IgD-negative memory B cell (primary cell): ENCODE data around the gene TLCD4. TPM values are rescaled to one million over a fixed set of nuclear protein-coding genes. Genes with fewer than 3 reads are reported as not detected.
A peak's percentile ranks its signal among the peaks of the same experiment; 100 is the strongest.
"Not testable (repeated sequence)": the region's sequence is repeated elsewhere in the genome, so short reads cannot be mapped to it uniquely, and the experiment has no call there.

Experiments used
- H3K27ac Mint-ChIP-seq, 3 donors: one replicate each; pipeline ENCODE4 v1.8.0; 2020 to 2022; ENCODE audit warnings: mild to moderate bottlenecking in 3 of 3, mixed read lengths in 3 of 3, moderate library complexity in 1 of 3
- H3K27me3 Mint-ChIP-seq: one replicate; pipeline ENCODE4 v1.8.0; 2021; ENCODE audit warnings: mixed read lengths
- H3K36me3 Mint-ChIP-seq: one replicate; pipeline ENCODE4 v1.8.0; 2020; ENCODE audit warnings: mild to moderate bottlenecking, mixed read lengths
- H3K4me1 Mint-ChIP-seq, 3 donors: one replicate each; pipeline ENCODE4 v1.8.0; 2020 to 2022; ENCODE audit warnings: mixed read lengths in 3 of 3, mild to moderate bottlenecking in 1 of 3
- H3K4me3 Mint-ChIP-seq, 4 donors: one replicate each; pipeline ENCODE4 v1.8.0; 2020 to 2022; ENCODE audit warnings: mild to moderate bottlenecking in 4 of 4, mixed read lengths in 4 of 4, moderate library complexity in 3 of 4
- H3K9me3 Mint-ChIP-seq, 3 donors: one replicate each; pipeline ENCODE4 v1.8.0; 2020 to 2021; ENCODE audit warnings: mixed read lengths in 3 of 3, mild to moderate bottlenecking in 1 of 3
- polyA plus RNA-seq: library from polyadenylated mRNA; unstranded; fragments of 300-500 nt; fragmentation: Illumina TruSeq; gene quantifications from one replicate; pipeline ENCODE4 v1.2.3, GENCODE V29; 2021

TLCD4 gene
- polyA plus RNA-seq, 1 donor from 2014 or later: 3.1 TPM

- Mint-ChIP-seq H3K27ac (no peak overlapping the region), H3K9me3 (no peaks in the 10 kb centered on the region), H3K4me3 (no peak overlapping the region), H3K4me1 (peaks cover 0 to 5% (median 0%) of the 10 kb centered on the region in 3 donors), H3K27me3 (peaks cover 7% of the 10 kb centered on the region), H3K36me3 (peaks cover 1% of the 10 kb centered on the region)
Observed at GRCh38 chr1:95086949-95087533, 30.1 kb upstream of the TLCD4 start.

DNA sequence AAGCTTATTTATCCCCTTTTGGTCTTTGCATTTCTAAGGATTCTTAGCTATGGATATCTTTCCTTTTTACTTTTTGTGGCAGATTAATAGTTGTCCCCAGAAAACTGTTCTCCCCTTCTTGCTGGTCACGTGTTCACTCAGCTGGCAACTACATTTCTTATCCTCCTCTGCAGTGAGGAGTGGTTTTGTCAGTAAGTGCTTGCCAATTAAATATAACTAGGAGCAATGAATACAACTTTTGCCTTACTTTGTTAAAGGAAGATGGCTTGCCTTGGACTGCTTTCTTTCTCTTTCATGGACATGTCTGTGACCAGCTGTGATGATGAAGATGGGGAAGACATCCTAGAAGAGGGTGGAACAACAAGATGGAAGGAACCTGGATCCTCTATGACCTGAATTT is 28.9 kb upstream of the TLCD4 start:
- H3K4me1 Mint-ChIP-seq: peaks cover 0 to 5% (median 0%) of the 10 kb centered on the region in 3 donors
- no peak overlapping the region for H3K4me3 Mint-ChIP-seq
- peaks cover 1% of the 10 kb centered on the region for H3K36me3 Mint-ChIP-seq
- H3K27ac Mint-ChIP-seq: no peak overlapping the region
- peaks cover 0 to 2% (median 0%) of the 10 kb centered on the region in 3 donors for H3K9me3 Mint-ChIP-seq
- H3K27me3 Mint-ChIP-seq: peaks cover 7% of the 10 kb centered on the region

DNA sequence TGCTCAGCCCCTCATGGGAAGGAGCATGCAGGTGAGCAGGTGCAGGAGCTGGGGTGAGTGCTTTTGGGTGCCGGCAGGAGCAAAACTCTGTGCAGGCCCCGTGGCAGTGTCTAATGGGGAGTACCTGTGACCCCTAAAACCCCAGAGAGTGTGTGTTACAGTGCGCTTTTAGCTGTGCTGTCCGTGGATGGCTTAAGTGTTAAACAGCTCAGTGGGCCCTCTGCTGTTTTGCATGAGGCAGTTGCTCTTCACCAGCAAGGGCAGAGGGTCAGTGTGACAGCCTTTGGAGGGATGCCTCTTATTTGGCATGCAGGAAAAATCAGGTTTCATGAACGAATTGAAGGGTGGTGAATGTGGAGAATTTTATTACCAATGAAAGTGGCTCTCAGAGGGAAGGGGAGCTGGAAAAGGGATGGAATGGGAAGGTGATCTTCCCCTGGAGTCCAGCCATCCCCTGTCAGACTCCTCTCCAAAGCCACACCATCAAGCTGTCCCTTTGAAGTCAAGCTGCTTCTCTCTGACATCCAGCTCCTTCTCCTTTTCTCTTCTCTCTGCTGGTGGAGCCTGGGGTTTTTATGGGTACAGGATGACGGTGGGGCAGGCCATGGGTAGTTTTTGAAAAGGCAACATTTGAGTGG is 27.4 kb upstream of the TLCD4 start:
- Mint-ChIP-seq H3K9me3 (peaks cover 0 to 2% (median 0%) of the 10 kb centered on the region in 3 donors), H3K4me3 (no peak overlapping the region), H3K27ac (no peak overlapping the region), H3K4me1 (peaks cover 0 to 2% (median 0%) of the 10 kb centered on the region in 3 donors), H3K27me3 (peaks cover 6% of the 10 kb centered on the region), H3K36me3 (peaks cover 1% of the 10 kb centered on the region)

GRCh38 chr1:95091290-95091689 is 25.9 kb upstream of the TLCD4 start:
- H3K27me3 Mint-ChIP-seq, H3K4me1 Mint-ChIP-seq, H3K9me3 Mint-ChIP-seq, H3K36me3 Mint-ChIP-seq, H3K4me3 Mint-ChIP-seq: not testable (repeated sequence)
- peak overlapping the region in 1 of 3 donors; percentile 78 for H3K27ac Mint-ChIP-seq

GRCh38 chr1:95092891-95093290 is 24.3 kb upstream of the TLCD4 start:
- not testable (repeated sequence) for H3K9me3 Mint-ChIP-seq, H3K36me3 Mint-ChIP-seq, H3K27ac Mint-ChIP-seq, H3K4me3 Mint-ChIP-seq, H3K27me3 Mint-ChIP-seq
- peaks cover 8 to 12% (median 10%) of the 10 kb centered on the region in 3 donors for H3K4me1 Mint-ChIP-seq

DNA sequence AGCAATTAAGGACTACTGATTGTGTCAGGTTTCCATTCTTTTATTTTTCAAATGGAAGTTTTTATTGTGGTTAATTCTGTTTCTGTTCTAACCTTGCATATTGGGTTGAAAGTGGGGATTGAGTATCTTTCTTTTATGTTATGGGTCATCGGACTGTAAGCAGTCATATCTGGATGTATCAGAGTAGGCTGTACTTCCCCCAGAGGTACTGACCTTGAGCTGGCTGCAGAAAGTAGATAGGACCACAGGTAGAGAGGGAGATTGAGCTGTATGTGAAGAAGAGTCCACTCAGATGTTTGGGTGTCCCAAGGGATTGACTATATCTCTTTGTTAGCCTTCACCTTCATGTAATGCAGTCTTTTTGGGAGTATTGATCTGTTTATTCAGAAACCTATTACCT is 23.9 kb upstream of the TLCD4 start:
- Mint-ChIP-seq H3K27me3 (peaks cover 4% of the 10 kb centered on the region), H3K36me3 (peaks cover 3% of the 10 kb centered on the region), H3K9me3 (peaks cover 0 to 2% (median 0%) of the 10 kb centered on the region in 3 donors), H3K27ac (no peak overlapping the region), H3K4me1 (peaks cover 8 to 12% (median 10%) of the 10 kb centered on the region in 3 donors), H3K4me3 (peak overlapping the region in 1 of 4 donors; percentile 34)

DNA sequence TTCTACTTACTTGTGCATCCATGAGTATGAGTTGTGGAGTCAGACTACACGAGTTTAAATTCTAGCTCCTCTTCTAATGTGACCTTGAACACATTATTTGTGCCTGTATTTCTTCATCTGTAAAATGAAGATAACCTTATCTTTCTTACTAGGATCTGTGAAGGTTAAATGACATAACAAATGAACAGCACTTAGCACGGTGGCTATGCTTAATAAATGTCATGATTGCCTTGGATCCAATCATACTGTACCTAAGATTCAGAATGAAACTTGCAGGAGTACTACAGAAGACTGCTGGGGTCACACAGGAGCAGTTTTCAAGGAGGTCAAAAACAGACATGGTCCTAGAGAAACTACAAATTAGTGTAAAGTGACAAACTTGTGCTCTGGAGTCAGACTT is 22.2 kb upstream of the TLCD4 start:
- Mint-ChIP-seq H3K36me3 (peaks cover 3% of the 10 kb centered on the region), H3K4me3 (no peak overlapping the region), H3K9me3 (peaks cover 0 to 2% (median 0%) of the 10 kb centered on the region in 3 donors), H3K27ac (no peak overlapping the region), H3K27me3 (peaks cover 4% of the 10 kb centered on the region), H3K4me1 (peaks cover 8 to 12% (median 10%) of the 10 kb centered on the region in 3 donors)

- H3K27ac Mint-ChIP-seq: peak overlapping the region in 1 of 3 donors; percentile 8
- H3K9me3 Mint-ChIP-seq: peaks cover 0 to 2% (median 0%) of the 10 kb centered on the region in 3 donors
- peaks cover 4% of the 10 kb centered on the region for H3K27me3 Mint-ChIP-seq
- H3K4me3 Mint-ChIP-seq: peak overlapping the region in 1 of 4 donors; percentile 85
- H3K36me3 Mint-ChIP-seq: peaks cover 2% of the 10 kb centered on the region
- H3K4me1 Mint-ChIP-seq: peaks cover 8 to 12% (median 10%) of the 10 kb centered on the region in 3 donors
Observed at GRCh38 chr1:95095833-95096217, 21.3 kb upstream of the TLCD4 start.

GRCh38 chr1:95096218-95096841 is 20.8 kb upstream of the TLCD4 start:
- Mint-ChIP-seq H3K27ac (peak overlapping the region in 1 of 3 donors; percentile 8), H3K4me1 (peaks cover 8 to 12% (median 10%) of the 10 kb centered on the region in 3 donors), H3K27me3 (peaks cover 4% of the 10 kb centered on the region), H3K9me3 (peaks cover 0 to 2% (median 0%) of the 10 kb centered on the region in 3 donors), H3K36me3 (peaks cover 2% of the 10 kb centered on the region), H3K4me3 (peak overlapping the region in 1 of 4 donors; percentile 23)

- Mint-ChIP-seq H3K9me3 (peaks cover 0 to 1% (median 0%) of the 10 kb centered on the region in 3 donors), H3K27me3 (no peaks in the 10 kb centered on the region), H3K27ac (no peak overlapping the region), H3K4me3 (no peak overlapping the region), H3K36me3 (peaks cover 2% of the 10 kb centered on the region), H3K4me1 (peaks cover 8 to 12% (median 10%) of the 10 kb centered on the region in 3 donors)
Observed at GRCh38 chr1:95097426-95097825, 19.7 kb upstream of the TLCD4 start.

- H3K36me3 Mint-ChIP-seq: peaks cover 2% of the 10 kb centered on the region
- H3K9me3 Mint-ChIP-seq: no peaks in the 10 kb centered on the region
- no peak overlapping the region for H3K4me3 Mint-ChIP-seq
- H3K4me1 Mint-ChIP-seq: peaks cover 8 to 12% (median 10%) of the 10 kb centered on the region in 3 donors
- H3K27ac Mint-ChIP-seq: no peak overlapping the region
- H3K27me3 Mint-ChIP-seq: no peaks in the 10 kb centered on the region
Observed at GRCh38 chr1:95098196-95098595, 19.0 kb upstream of the TLCD4 start.

- Mint-ChIP-seq H3K36me3 (no peaks in the 10 kb centered on the region), H3K27me3 (peaks cover 4% of the 10 kb centered on the region), H3K9me3 (no peaks in the 10 kb centered on the region), H3K4me3 (no peak overlapping the region), H3K27ac (no peak overlapping the region), H3K4me1 (peaks cover 0 to 4% (median 0%) of the 10 kb centered on the region in 3 donors)
Observed at GRCh38 chr1:95108792-95109191, 8.4 kb upstream of the TLCD4 start.

DNA sequence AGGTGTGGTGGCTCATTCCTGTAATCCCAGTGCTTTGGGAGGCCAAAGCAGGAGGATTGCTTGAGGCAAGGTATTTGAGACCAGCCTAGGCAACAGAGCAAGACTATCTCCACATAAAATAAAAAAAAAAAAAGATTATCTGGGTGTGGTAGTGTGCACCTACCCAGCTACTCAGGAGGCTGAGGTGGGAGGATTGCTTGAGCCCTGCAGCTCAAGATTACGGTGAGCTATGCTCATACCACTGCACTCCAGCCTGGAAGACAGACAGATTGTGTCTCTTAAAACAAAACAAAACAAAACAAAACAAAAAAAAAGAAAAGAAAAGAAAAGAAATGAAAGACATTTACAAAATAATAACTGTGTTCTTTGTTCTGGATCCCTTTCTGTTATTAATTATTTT is 6.1 kb upstream of the TLCD4 start:
- H3K27me3 Mint-ChIP-seq: peaks cover 2% of the 10 kb centered on the region

DNA sequence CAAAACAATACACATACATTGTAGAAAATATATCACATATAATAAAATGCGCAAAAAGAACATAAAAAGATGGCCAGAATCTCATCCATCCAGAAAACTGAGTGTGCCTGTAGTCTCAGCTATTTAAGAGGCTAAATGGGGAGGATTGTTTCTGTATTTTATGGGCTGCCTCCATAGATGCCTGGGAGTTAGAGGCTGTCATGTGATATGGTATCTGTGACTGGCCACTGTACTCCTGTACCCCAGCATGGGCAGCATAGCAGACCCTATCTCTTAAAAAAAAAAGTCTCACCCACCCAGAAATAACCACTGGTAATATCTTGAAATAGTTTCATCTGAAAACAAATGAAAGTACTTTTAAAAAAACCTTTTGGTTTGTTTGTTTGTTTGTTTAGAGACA is 3.5 kb upstream of the TLCD4 start:
- H3K9me3 Mint-ChIP-seq: no peaks in the 10 kb centered on the region
- peaks cover 9% of the 10 kb centered on the region for H3K27me3 Mint-ChIP-seq
- no peaks in the 10 kb centered on the region for H3K36me3 Mint-ChIP-seq
- no peak overlapping the region for H3K4me3 Mint-ChIP-seq
- no peak overlapping the region for H3K27ac Mint-ChIP-seq
- peaks cover 5 to 13% (median 8%) of the 10 kb centered on the region in 3 donors for H3K4me1 Mint-ChIP-seq

More for the DNA sequence above, 6.1 kb upstream of the TLCD4 start:
- peaks cover 0 to 5% (median 2%) of the 10 kb centered on the region in 3 donors for H3K4me1 Mint-ChIP-seq
- no peaks in the 10 kb centered on the region for H3K9me3 Mint-ChIP-seq
- H3K36me3 Mint-ChIP-seq: no peaks in the 10 kb centered on the region
- H3K27ac Mint-ChIP-seq: no peak overlapping the region
- no peak overlapping the region for H3K4me3 Mint-ChIP-seq

DNA sequence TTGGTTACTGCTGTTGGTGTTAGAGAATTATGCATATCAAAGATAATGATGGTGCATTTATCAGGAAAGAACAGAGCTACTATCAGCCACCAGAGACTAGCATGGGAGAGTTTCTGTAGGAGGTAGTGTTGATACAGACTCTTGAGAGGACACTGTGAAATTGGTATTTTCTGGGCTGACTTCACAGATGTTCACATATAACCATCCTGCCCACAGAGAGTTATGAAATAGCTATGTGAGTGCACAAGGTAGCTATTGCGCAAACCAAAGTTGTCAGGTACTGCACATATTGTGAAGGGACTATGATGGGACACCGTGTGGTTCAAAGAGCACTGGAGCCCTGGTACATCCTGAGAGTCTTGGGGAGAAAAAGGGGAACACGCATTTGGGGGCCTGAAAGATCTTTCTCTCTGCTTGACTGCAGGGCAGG is 1.4 kb upstream of the TLCD4 start:
- Mint-ChIP-seq H3K36me3 (no peaks in the 10 kb centered on the region), H3K4me1 (peaks cover 8 to 31% (median 8%) of the 10 kb centered on the region in 3 donors), H3K9me3 (no peaks in the 10 kb centered on the region), H3K4me3 (peak overlapping the region in 2 of 4 donors; percentile 40 to 86), H3K27ac (no peak overlapping the region), H3K27me3 (peaks cover 18% of the 10 kb centered on the region)
